WI38 (cell line): ENCODE results near the gene TMPRSS12.
"Not testable (repeated sequence)": the region's sequence is repeated elsewhere in the genome, so short reads cannot be mapped to it uniquely, and the experiment has no call there.

ENCODE experiments used
- H3K4me3 ChIP-seq: 2 replicates; pipeline ENCODE4 v1.5.1; 2011; ENCODE audit warnings: low read depth, mild to moderate bottlenecking, control low read depth, low read length
- TF ChIP-seq, protein P1 (sequence below): IDR thresholded peaks from 2 replicates; pipeline ENCODE4 v1.5.1; 2012; ENCODE audit warnings: low read depth, mild to moderate bottlenecking, control low read depth, low read length

The TMPRSS12 gene

GRCh38 chr12:50842637-50843493, at the start of gene TMPRSS12:
TSS of gene TMPRSS12 (plus strand) at chr12:50842926. CDS start at chr12:50842965, 39 bp downstream.
- TF ChIP-seq, protein P1, sequence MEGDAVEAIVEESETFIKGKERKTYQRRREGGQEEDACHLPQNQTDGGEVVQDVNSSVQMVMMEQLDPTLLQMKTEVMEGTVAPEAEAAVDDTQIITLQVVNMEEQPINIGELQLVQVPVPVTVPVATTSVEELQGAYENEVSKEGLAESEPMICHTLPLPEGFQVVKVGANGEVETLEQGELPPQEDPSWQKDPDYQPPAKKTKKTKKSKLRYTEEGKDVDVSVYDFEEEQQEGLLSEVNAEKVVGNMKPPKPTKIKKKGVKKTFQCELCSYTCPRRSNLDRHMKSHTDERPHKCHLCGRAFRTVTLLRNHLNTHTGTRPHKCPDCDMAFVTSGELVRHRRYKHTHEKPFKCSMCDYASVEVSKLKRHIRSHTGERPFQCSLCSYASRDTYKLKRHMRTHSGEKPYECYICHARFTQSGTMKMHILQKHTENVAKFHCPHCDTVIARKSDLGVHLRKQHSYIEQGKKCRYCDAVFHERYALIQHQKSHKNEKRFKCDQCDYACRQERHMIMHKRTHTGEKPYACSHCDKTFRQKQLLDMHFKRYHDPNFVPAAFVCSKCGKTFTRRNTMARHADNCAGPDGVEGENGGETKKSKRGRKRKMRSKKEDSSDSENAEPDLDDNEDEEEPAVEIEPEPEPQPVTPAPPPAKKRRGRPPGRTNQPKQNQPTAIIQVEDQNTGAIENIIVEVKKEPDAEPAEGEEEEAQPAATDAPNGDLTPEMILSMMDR, result no peak
- H3K4me3 ChIP-seq, result no peak within 1 kb of the TSS

- TF ChIP-seq, protein P1, result no peak
Observed at GRCh38 chr12:50799908-50800307, 42.8 kb upstream of the TMPRSS12 start.

GRCh38 chr12:50803230-50803875, 39.4 kb upstream of the TMPRSS12 start:
- H3K4me3 ChIP-seq, result no peak overlapping the region
- TF ChIP-seq, protein P1, result no peak

More at GRCh38 chr12:50799908-50800307, 42.8 kb upstream of the TMPRSS12 start:
- H3K4me3 ChIP-seq, result no peak overlapping the region

- TF ChIP-seq, protein P1, result no peak
- H3K4me3 ChIP-seq, result no peak overlapping the region
Observed at GRCh38 chr12:50806176-50806575, 36.5 kb upstream of the TMPRSS12 start.

- not testable (repeated sequence) for H3K4me3 ChIP-seq
Observed at GRCh38 chr12:50809131-50809530, 33.6 kb upstream of the TMPRSS12 start.

- H3K4me3 ChIP-seq, result not testable (repeated sequence)
Observed at GRCh38 chr12:50814921-50815320, 27.8 kb upstream of the TMPRSS12 start.

DNA sequence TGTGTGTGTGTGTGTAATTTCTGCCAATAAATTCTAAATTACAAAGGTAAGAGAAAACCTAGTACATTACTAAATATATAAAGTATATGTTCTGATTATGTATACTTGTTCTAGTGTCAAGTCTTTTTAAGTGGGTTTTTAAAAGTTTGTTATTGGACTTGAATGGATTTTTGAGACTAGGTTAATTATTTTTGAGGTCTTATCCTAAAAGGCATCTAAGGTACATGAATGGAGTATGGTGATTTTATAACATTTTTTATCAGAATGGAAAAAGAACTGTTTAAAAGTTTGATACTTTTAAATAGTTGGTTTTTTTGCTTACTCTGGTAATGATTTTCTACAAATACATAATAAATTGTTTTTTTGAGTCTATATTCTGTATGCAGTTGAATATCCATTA, 22.5 kb upstream of the TMPRSS12 start:
- H3K4me3 ChIP-seq, result no peak overlapping the region
- TF ChIP-seq, protein P1, result no peak

GRCh38 chr12:50822082-50822481, 20.6 kb upstream of the TMPRSS12 start:
- TF ChIP-seq, protein P1, result no peak
- no peak overlapping the region for H3K4me3 ChIP-seq

GRCh38 chr12:50823724-50824123, 19.0 kb upstream of the TMPRSS12 start:
- not testable (repeated sequence) for H3K4me3 ChIP-seq
